HG03175 (cell line): ENCODE measurements around the gene ARHGAP18.

Source experiments
- ATAC-seq: cut with Tn5 transposase; IDR thresholded peaks from one replicate; pipeline ENCODE4 v1.9.1; 2021; ENCODE audit warnings: mild to moderate bottlenecking, moderate library complexity; ENCODE audit not compliant: unreplicated experiment

ARHGAP18 gene

GRCh38 chr6:129726650-129727049 lies 16.7 kb upstream of the ARHGAP18 start:
- ATAC-seq: no peak

- ATAC-seq: no peak
Observed at GRCh38 chr6:129725341-129725740, 15.4 kb upstream of the ARHGAP18 start.

DNA sequence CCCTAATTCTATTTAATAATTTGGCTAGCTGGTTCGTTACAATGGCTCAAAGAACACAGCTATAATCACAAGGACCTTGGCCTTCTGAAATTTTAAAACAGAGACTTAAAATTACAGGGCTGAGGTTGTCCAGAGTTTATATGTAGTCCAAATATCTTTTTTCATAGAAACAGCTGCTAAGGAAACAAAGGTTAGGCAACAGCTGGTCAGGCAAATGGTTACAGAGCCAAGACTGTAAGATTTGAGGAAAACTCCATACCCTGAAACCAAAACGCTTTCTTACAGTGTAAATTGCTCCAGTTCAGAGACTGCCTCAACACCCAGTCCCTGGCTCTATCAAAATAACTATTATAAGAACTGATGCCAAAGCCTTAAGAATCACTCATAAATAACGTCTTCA lies 9.7 kb upstream of the ARHGAP18 start:
- ATAC-seq: no peak

DNA sequence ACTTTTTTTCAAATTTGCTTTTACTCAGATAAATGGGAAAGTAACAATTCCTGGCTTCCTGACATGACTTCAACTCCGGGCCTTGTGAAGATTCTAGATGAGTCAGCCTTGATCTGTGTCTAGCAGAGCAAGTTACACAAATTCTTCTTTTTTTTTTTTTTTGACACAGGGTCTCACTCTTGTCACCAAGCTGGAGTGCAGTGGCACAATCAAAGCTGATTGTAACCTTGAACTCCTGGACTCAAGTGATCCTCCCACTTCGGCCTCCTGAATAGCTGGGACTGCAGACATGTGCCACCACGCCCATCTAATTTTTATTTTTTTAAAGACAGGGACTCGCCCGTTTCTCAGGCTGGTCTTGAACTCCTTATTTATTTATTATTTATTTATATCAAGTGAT lies 7.3 kb upstream of the ARHGAP18 start:
- no peak for ATAC-seq

DNA sequence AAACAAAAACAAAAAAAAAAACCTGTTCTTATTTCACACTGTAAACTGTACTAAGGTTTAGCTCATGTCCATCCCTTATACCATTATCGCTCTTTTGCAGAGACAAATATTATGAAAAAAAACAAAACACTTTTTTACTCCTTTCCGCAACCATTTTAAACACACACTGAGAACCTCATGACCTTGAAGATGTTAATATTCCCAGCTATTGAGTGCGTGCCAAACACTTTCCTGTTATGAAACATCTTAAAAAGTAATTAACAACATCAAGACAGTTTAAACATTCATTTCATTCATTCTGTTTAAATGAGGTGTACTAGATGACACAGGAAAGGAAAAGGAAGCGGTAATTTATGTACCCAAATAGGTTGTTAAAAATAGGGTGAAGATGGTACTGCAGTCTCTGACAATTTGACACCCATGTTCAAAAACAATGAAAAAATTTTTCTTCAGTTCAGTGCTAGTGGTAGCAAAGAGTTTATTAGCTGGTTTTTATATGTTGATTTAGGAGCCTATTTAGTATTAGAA lies 3.9 kb upstream of the ARHGAP18 start:
- no peak for ATAC-seq

DNA sequence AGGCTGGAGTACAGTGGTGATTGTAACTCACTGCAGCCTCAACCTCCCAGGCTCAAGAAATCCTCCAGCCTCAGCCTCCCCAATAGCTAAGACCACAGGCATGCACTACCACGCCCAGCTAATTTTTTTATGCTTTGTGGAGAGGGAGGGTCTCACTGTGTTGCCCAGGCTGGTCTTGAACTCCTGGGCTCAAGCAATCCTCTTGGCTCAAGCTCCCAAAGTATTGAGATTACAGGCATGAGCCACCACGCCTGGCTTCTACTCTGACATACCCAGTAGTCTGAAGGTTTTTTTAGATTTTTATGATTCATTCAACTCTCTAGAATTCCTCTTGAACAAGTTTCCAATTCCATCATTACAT lies 1.3 kb upstream of the ARHGAP18 start:
- ATAC-seq: no peak

DNA sequence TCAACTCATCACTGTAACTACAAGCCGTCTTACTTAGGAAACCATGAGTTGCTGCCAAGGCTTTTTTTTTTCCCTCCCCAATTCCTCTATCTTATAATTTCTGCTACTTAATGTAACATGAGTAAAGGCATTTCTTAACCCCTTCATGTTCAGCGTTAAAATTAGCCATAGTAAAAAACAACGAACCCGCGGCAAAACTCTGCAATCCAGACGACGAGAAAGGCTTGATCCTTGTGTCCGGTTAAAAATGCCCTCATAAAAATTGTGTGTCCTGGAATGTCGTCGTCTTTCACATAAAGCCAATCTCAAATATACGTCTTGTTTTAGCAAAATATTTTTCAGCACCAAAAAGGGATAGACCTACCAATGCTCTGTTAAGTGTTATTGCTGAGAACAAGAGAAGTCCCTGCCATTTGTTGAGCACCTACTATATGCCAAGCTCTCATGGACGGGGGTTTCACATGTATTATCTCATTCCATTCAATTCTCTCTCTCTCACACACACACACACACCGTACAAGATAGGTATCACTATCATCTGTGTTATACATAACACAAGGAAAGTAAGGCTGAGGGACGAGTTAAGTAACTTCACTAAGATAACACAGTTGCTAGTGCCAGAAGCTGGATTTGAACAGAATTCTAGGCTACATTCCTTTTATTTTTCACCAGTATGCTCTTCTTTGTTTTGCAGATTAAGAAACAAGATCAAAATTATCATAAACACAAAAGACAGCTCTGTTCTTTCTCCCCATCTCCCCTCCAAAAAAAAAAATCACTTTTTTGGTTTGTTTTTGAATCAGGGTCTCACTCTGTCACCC lies 683 bp upstream of the ARHGAP18 start:
- ATAC-seq: no peak

DNA sequence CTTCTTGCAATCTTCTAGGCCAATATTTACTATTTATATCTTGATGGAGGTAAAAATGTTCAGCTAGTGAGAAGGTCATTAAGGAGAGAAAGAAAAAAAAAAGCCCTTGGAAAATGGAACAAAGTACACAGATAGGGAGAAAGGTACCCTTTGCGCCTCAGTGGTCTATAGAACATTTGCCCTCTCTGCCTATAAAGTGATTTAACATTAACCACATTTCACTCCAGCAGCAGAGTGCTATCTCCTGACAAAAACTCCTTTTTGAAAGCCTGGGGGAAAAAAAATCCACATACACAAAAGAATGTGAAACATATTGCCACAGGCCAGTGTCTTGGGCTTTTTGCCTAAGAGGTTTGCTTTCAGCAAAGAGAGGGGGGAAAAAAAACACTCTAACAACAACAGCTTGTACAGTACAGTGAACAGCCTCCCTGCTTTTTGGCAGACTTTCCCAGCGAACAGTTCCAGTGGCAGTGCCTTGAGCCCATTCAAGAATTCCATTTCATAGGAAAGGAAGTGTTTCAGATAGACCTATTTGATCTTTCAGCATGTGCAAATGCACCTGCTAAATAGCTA lies 695 bp downstream of the ARHGAP18 start:
- peak; percentile 18 for ATAC-seq

DNA sequence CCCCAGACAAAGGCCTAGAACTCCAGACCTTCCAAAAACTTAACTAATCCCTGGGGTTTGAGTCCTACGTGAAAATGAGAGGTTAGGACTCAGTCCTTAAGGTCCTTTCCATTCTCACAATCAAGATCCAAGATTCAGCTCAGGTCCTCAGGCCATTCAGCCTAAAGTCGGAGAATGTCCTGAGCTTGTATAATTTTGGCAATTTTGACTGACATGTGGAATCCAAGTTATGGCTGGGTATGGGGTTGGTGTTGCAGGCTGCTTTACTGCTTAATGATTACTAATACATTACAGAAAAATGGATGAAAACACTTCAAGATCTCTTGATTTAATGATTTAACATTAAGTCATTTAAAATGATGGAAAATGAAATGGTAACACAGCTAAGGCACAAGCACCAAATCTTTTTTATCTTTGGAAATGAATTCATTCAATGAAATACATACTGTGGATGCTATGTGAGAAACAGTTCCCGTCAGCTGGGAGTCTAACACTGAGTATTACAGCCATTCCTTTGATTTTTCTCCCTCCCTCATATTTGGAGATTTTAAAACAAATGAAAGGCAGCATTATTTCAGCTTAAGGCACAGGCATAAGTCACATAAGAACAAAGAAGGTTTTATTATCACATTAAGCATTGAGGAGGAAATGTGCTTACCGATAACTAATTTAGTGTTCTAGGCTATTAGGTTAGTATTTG lies 1.3 kb downstream of the ARHGAP18 start:
- no peak for ATAC-seq

DNA sequence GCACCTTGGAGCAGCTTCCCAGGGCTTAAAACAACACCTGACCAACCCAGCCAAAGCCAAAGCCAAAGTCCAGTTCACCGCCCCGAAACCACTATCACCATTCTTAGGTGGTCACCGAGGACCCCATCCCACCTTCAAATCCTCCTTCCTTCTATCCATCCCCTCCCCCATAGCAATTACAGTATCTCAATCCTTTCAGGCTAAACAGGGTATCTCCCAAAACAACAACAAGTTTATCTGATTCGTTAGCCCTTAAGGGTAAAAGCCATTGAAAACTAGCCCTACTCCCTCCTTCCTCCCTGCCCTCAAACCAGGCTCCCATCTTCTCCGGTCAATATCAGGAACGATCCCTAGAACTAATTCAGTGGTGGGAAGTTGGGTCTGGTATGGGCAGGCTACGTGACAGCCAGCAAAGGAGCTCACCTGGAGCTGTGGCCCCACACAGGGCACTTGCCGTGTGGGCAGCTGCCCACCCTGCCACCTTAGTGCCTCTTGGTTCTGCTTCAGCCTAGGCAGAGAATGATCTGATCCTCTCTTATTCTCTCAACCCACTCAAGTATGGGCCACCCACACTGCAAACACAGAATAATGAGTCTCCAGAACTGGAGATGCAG lies 2.0 kb downstream of the ARHGAP18 start:
- no peak for ATAC-seq

DNA sequence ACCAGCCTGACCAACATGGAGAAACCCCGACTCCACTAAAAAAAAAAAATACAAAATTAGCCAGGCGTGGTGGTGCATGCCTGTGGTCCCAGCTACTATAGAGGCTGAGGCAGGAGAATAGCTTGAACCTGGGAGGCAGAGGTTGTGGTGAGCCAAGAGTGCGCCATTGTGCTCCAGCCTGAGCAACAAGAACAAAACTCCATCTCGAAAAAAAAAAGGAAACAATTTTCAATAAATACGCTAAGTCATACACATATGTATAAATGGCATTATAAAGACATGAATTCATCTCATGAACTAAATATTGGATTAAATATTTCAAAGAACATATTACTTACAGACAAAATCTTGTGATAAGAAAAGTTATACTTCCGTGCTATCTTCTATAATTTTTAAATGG lies 2.9 kb downstream of the ARHGAP18 start:
- no peak for ATAC-seq

DNA sequence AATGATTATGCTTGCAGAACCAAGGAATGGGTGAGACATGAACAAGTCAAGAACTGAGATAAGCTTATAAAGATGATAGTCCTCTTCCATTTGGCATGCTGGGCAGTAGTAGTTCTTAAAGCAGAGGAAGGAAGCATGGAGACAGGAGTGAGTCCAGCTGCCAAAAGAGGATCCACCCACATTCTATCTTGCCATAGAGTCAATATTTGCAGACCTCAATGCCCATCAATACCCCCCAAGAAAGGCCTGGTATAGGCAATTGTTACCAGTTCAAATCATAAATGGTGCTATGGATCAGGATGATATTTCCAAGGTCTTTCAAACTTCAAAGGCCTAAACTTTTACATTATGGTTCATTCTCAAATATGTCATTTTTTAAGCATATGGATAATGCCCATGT lies 4.8 kb downstream of the ARHGAP18 start:
- no peak for ATAC-seq

DNA sequence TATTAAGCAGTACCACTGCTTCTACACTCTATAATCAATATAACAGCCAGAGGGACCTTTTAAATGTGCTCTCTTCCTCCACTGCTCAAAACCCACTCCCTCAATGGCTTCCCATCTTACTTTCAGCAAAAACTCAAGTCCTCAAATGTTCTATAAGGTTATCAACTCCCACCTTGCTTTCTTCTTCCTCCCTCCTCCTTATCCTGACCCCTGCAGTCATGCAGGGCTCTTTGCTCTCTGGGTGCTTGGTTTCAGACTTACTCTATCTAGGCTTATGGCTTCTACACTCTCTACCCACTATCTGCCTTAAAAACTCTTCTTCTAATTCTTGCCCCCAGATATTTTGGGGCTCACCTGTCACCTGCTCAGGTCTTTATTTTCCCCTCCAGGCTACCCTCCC lies 5.3 kb downstream of the ARHGAP18 start:
- ATAC-seq: no peak

DNA sequence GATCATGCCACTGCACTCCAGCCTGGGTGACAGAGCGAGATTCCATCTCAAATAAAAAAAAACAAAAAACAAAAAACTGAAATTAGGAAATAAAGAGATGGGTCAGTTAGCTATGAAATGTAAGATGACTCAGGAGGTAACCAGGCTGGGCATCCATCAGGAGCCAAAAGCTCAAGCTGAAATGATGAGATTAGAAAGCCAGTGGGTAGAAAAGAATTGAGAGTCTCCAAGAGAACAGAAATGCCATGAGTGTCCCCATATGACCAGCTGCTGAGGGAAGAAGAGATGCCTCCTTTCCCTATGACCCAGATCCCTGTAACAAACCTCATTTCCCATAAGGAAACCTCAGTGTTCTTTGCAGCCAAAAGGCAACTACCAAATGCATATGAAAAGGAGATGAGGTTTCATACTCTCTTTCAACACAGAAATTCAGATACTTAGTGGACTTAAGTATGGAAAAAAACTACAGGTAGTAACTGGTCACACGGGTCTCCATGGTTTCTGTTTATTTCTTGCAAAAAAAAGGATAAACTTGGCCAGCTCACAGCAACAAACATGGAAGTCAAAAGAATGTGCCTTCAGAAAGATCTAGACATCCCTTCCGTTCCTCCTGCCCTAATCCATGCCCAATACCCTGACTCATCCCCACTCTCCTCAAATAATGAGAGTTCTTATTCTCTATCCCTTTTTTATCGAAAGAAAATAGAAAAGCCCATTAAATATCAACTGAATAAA lies 8.1 kb downstream of the ARHGAP18 start:
- no peak for ATAC-seq

- no peak for ATAC-seq
Observed at GRCh38 chr6:129700666-129701065, 9.3 kb downstream of the ARHGAP18 start.

DNA sequence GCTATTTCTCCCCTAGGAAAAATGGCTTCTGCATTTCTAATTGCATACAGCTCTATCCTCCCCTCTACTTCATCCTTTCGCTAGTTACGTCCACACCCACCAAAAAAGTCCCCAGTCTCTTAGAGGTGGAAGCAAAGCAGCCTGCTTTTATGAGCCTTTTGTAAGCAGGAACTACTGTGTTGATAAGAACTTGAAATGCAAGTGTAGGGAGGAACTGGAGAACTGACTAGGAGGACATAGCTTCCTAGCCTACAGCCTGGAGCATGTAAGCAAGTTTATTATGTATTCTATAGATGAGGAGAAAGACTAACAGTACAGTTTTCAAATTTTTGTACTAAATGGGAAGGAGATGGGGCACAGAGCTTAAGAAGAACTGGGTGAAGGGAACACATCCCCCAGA lies 10.3 kb downstream of the ARHGAP18 start:
- ATAC-seq: no peak

DNA sequence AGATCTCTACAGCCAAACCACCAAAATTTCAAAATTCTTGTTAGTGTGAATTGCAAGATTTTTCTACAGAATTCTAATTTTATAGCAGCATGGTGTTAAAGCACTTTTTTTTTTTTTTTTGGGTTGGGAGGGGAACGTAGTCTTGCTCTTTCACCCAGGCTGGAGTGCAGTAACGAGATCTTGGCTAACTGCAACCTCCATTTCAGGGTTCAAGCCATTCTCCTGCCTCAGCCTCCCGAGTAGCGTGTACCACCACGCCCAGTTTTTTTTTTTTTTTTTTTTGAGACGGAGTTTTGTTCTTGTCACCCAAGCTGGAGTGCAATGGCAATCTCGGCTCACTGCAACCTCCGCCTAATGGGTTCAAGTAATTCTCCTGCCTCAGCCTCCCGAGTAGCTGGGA lies 11.5 kb downstream of the ARHGAP18 start:
- no peak for ATAC-seq

GRCh38 chr6:129697788-129698187 lies 12.2 kb downstream of the ARHGAP18 start:
- ATAC-seq: no peak

- no peak for ATAC-seq
Observed at GRCh38 chr6:129696843-129697242, 13.1 kb downstream of the ARHGAP18 start.

- peak; percentile 26 for ATAC-seq
Observed at GRCh38 chr6:129696028-129696418, 14.0 kb downstream of the ARHGAP18 start.
